H1 (cell line): ENCODE data around the gene GNA12. TPM values are rescaled to one million over a fixed set of nuclear protein-coding genes. Genes with fewer than 3 reads are reported as not detected.

Source experiments
- CTCF ChIA-PET: fragments of 300-600 bp; sonication (Branson Sonifier 250); formaldehyde crosslinking; loops from one replicate; lab custom pipeline; 2021; ENCODE audit not compliant: partially characterized antibody; lab: Charles Lee
- POLR2A ChIA-PET: fragments of 300-600 bp; sonication (Branson Sonifier 250); formaldehyde crosslinking; loops from one replicate; lab custom pipeline; 2021; ENCODE audit warnings: inconsistent platforms; ENCODE audit not compliant: partially characterized antibody; lab: Charles Lee
- DNase-seq, 2 experiments: peaks; one replicate each; pipeline versions ENCODE4 v3.0.0 to v3.0.0-alpha.2; 2010 to 2022; ENCODE audit warnings: low spot score in 2 of 2, low read depth in 1 of 2, mixed read lengths in 1 of 2
- FAIRE-seq: peaks from 2 replicates; lab custom pipeline; 2011; peaks lifted over from hg19 to GRCh38; lab: Jason Lieb, UNC
- H2AFZ ChIP-seq: 2 replicates; pipeline ENCODE4 v1.8.1; 2012; ENCODE audit warnings: low read length, inconsistent platforms
- H2AK5ac ChIP-seq: 2 replicates; pipeline ENCODE4 v1.6.1; 2013; ENCODE audit warnings: low read depth, low read length
- H2BK120ac ChIP-seq: replicated peaks from 2 replicates; pipeline ENCODE3; 2013; ENCODE audit warnings: low read depth, low read length, inconsistent platforms
- H2BK12ac ChIP-seq: 2 replicates; pipeline ENCODE4 v1.6.1; 2013; ENCODE audit warnings: low read depth, low read length
- H2BK15ac ChIP-seq: 2 replicates; pipeline ENCODE4 v1.6.1; 2013; ENCODE audit warnings: low read length
- H2BK20ac ChIP-seq: 2 replicates; pipeline ENCODE4 v1.6.1; 2013; ENCODE audit warnings: low read length
- H2BK5ac ChIP-seq: 2 replicates; pipeline ENCODE4 v1.6.1; 2013; ENCODE audit warnings: low read depth, low read length
- H3K14ac ChIP-seq: 2 replicates; pipeline ENCODE4 v1.6.1; 2013; ENCODE audit warnings: inconsistent platforms; ENCODE audit not compliant: insufficient read length
- H3K18ac ChIP-seq: 2 replicates; pipeline ENCODE4 v1.6.1; 2013; ENCODE audit warnings: low read length; ENCODE audit errors: extremely low read depth
- H3K23ac ChIP-seq: 2 replicates; pipeline ENCODE4 v1.6.1; 2013; ENCODE audit warnings: inconsistent platforms; ENCODE audit not compliant: insufficient read length
- H3K23me2 ChIP-seq: 2 replicates; pipeline ENCODE4 v1.6.1; 2013; ENCODE audit warnings: low read depth, low read length
- H3K27ac ChIP-seq: 2 replicates; pipeline ENCODE4 v1.6.1; 2011; ENCODE audit warnings: low read depth, low read length, inconsistent platforms
- H3K27me3 ChIP-seq, 4 experiments: replicated peaks in 1 of 4; 1 replicate in 1 of 4; 2 replicates in 3 of 4; pipeline versions ENCODE4 v1.6.1 to v1.8.1; 2011 to 2013; ENCODE audit warnings: low read length in 3 of 4, mild to moderate bottlenecking in 3 of 4, inconsistent platforms in 2 of 4, mixed read lengths in 2 of 4, moderate library complexity in 1 of 4; ENCODE audit not compliant: control insufficient read depth in 3 of 4, insufficient read depth in 3 of 4; ENCODE audit errors: extremely low read depth in 1 of 4
- H3K36me3 ChIP-seq, 4 experiments: 2 replicates each; pipeline versions ENCODE4 v1.6.1 to v1.8.1; 2011 to 2013; ENCODE audit warnings: mild to moderate bottlenecking in 4 of 4, low read length in 3 of 4, moderate library complexity in 2 of 4, control low read depth in 1 of 4, inconsistent platforms in 1 of 4; ENCODE audit not compliant: insufficient read depth in 4 of 4, control insufficient read depth in 2 of 4
- H3K4ac ChIP-seq: replicated peaks from 2 replicates; pipeline ENCODE3; 2013; ENCODE audit warnings: low read length, low read depth, mixed read lengths, inconsistent platforms; ENCODE audit not compliant: insufficient read length
- H3K4me1 ChIP-seq, 4 experiments: replicated peaks in 1 of 4; 1 replicate in 1 of 4; 2 replicates in 3 of 4; pipeline versions ENCODE4 v1.6.1 to v1.8.1; 2011 to 2013; ENCODE audit warnings: low read length in 3 of 4, inconsistent platforms in 2 of 4, mixed read lengths in 1 of 4; ENCODE audit not compliant: insufficient read depth in 4 of 4, control insufficient read depth in 3 of 4
- H3K4me2 ChIP-seq, 2 experiments: 2 replicates each; pipeline versions ENCODE4 v1.6.1 to v1.8.1; 2011 to 2013; ENCODE audit warnings: low read depth in 2 of 2, low read length in 2 of 2, control low read depth in 1 of 2, inconsistent platforms in 1 of 2, mild to moderate bottlenecking in 1 of 2; ENCODE audit not compliant: insufficient read depth in 1 of 2
- H3K4me3 ChIP-seq, 4 experiments: fragments of 200-600, 300-600 bp in 1 of 4; sonication (generic), shearing (Covaris generic), sonication (Bioruptor Twin) in 1 of 4; 2 replicates each; pipeline versions ENCODE4 v1.5.1 to v1.8.1; 2011 to 2016; ENCODE audit warnings: low read length in 4 of 4, low read depth in 3 of 4, control low read depth in 2 of 4, inconsistent platforms in 2 of 4, mild to moderate bottlenecking in 2 of 4, mixed read lengths in 1 of 4, moderate library complexity in 1 of 4; ENCODE audit not compliant: insufficient read depth in 2 of 4; ENCODE audit errors: extremely low read depth in 1 of 4
- H3K56ac ChIP-seq: replicated peaks from 2 replicates; pipeline ENCODE3; 2013; ENCODE audit warnings: low read depth, mild to moderate bottlenecking, mixed read lengths, low read length, inconsistent platforms; ENCODE audit not compliant: insufficient read length
- H3K79me1 ChIP-seq: 2 replicates; pipeline ENCODE4 v1.6.1; 2013; ENCODE audit warnings: low read depth, low read length, control low read depth
- H3K79me2 ChIP-seq, 2 experiments: 2 replicates each; pipeline versions ENCODE4 v1.6.1 to v1.8.1; 2012 to 2013; ENCODE audit warnings: low read length in 2 of 2, mild to moderate bottlenecking in 2 of 2, inconsistent platforms in 1 of 2; ENCODE audit not compliant: insufficient read depth in 2 of 2, control insufficient read depth in 1 of 2
- H3K9ac ChIP-seq, 4 experiments: replicated peaks in 1 of 4; 1 replicate in 1 of 4; 2 replicates in 3 of 4; pipeline versions ENCODE4 v1.6.1 to v1.8.1; 2011 to 2013; ENCODE audit warnings: low read depth in 3 of 4, low read length in 3 of 4, control low read depth in 2 of 4, mild to moderate bottlenecking in 2 of 4, moderate library complexity in 2 of 4, inconsistent platforms in 1 of 4; ENCODE audit errors: extremely low read depth in 1 of 4
- H3K9me3 ChIP-seq, 2 experiments: 2 replicates each; pipeline versions ENCODE4 v1.6.1 to v1.8.1; 2012 to 2013; ENCODE audit warnings: mild to moderate bottlenecking in 2 of 2, moderate library complexity in 2 of 2, control low read depth in 1 of 2, inconsistent platforms in 1 of 2, low read depth in 1 of 2, low read length in 1 of 2, mixed read lengths in 1 of 2; ENCODE audit not compliant: insufficient read depth in 2 of 2
- H4K20me1 ChIP-seq, 2 experiments: replicated peaks in 1 of 2; 2 replicates each; pipeline versions ENCODE3 to v1.8.1; 2011 to 2013; ENCODE audit warnings: inconsistent platforms in 2 of 2, low read length in 2 of 2, mild to moderate bottlenecking in 1 of 2; ENCODE audit not compliant: insufficient read depth in 2 of 2, control insufficient read depth in 1 of 2
- H4K5ac ChIP-seq: 2 replicates; pipeline ENCODE4 v1.6.1; 2013; ENCODE audit warnings: low read length, low read depth, mixed read lengths, inconsistent platforms; ENCODE audit not compliant: insufficient read length
- H4K8ac ChIP-seq: 2 replicates; pipeline ENCODE4 v1.8.0; 2013; ENCODE audit warnings: mild to moderate bottlenecking, moderate library complexity, low read length, inconsistent platforms; ENCODE audit not compliant: insufficient read depth; ENCODE audit errors: extremely low read depth
- H4K91ac ChIP-seq: replicated peaks from 2 replicates; pipeline ENCODE3; 2013; ENCODE audit warnings: low read length, mixed read lengths, inconsistent platforms; ENCODE audit not compliant: insufficient read length
- ATF2 ChIP-seq: IDR thresholded peaks from 2 replicates; pipeline ENCODE4 v1.6.1; 2012; ENCODE audit warnings: low read length, inconsistent platforms
- WGBS, 2 experiments: shearing (Covaris generic) in 1 of 2; methylation state at CpG; one replicate each; pipeline versions ENCODE4 v1.1.6 to v1.1.7; 2013 to 2015; ENCODE audit warnings: low lambda C conversion rate in 2 of 2, mixed read lengths in 2 of 2, inconsistent platforms in 1 of 2, low coverage in 1 of 2, missing lambda C conversion rate in 1 of 2; ENCODE audit not compliant: insufficient replicate concordance in 2 of 2, insufficient coverage in 1 of 2, insufficient read length in 1 of 2; ENCODE audit errors: extremely low coverage in 1 of 2, missing lambda C conversion rate in 1 of 2; 5-methylcytosine and 5-hydroxymethylcytosine counted together
- polyA plus RNA-seq, 7 experiments: library from polyadenylated mRNA; depleted of rRNA in 3 of 7; stranded (reverse) in 5 of 7; unstranded in 2 of 7; fragments of >200 nt in 5 of 7; fragments of 200-250 nt in 2 of 7; gene quantifications; 1 replicate in 5 of 7; 2 replicates in 1 of 7; 4 replicates in 1 of 7; pipeline versions ENCODE4 v1.2.1 to v1.2.3, GENCODE V29; 2011 to 2013; ENCODE audit warnings: missing spikeins in 2 of 7, mixed read lengths in 2 of 7
- total RNA-seq: library from RNA; stranded (reverse); fragmentation: NEBNext Ultra II Directional; extraction: Animal tissue kit (Norgen Biotek cat#: 25700); gene quantifications from 2 replicates; pipeline ENCODE4 v1.2.1, GENCODE V29; 2021

Gene GNA12
- total and polyA plus RNA-seq, 2 of the 8 experiments (the other 6 are each of a cell fraction or from before 2014, with no cell fraction given): 96.5 to 109 TPM

- Histone ChIP-seq H3K23ac (no peak overlapping the region), H3K4me3 (no peak overlapping the region), H4K20me1 (peaks cover 2 to 14% of the 10 kb centered on the region in 2 experiments), H3K79me1 (peaks cover 10% of the 10 kb centered on the region), H3K18ac (no peak overlapping the region), H2BK120ac (no peak overlapping the region), H3K36me3 (peaks cover 2 to 29% (median 4%) of the 10 kb centered on the region in 4 experiments; a peak in 2 of 8 replicates), H2BK15ac (no peak overlapping the region), H3K14ac (no peak overlapping the region), H2AK5ac (no peak overlapping the region), H3K4ac (no peak overlapping the region), H4K5ac (no peak overlapping the region), H4K91ac (no peak overlapping the region), H3K9me3 (no peaks in the 10 kb centered on the region), H3K4me1 (peaks cover 3 to 11% (median 6%) of the 10 kb centered on the region in 4 experiments; a peak in 6 of 7 replicates), H2BK5ac (no peak overlapping the region), H3K4me2 (no peak overlapping the region), H4K8ac (no peak overlapping the region), H2BK20ac (no peak overlapping the region), H3K23me2 (peaks cover 6% of the 10 kb centered on the region; the same call in 1 of the 2 replicates), H3K56ac (no peak overlapping the region), H3K27ac (no peak overlapping the region), H3K9ac (no peak overlapping the region), H2BK12ac (no peak overlapping the region), H3K79me2 (peaks cover 34 to 83% of the 10 kb centered on the region in 2 experiments), H3K27me3 (no peaks in the 10 kb centered on the region), H2AFZ (no peak overlapping the region)
- ChIA-PET POLR2A (interaction anchor here (1.0 to 5.6 kb wide), 4 partner anchors 10 to 77 kb away, joined by 3 to 22 read pairs (median 3); no protein-coding TSS in a partner anchor), CTCF (interaction anchor here (0.7 to 1.7 kb wide), 3 partner anchors 16 to 130 kb away, joined by 3 to 5 read pairs (median 3); no protein-coding TSS in a partner anchor)
- FAIRE-seq (no peak), DNase-seq (no peak)
- 100% methylated on average over 4 of the region's 4 CpGs; no CpG with 5 or more reads in 1 of the 2 experiments for WGBS, 2 experiments
- TF ChIP-seq ATF2: no peak
Observed at GRCh38 chr7:2840458-2840857, 3.6 kb downstream of the GNA12 start.
